DND-41 (cell line): ENCODE results near the gene S100A8.
"Not testable (repeated sequence)": the region's sequence is repeated elsewhere in the genome, so short reads cannot be mapped to it uniquely, and the experiment has no call there.

Source experiments
- EZH2 ChIP-seq: IDR thresholded peaks from 3 replicates; pipeline ENCODE4 v1.6.1; 2012; ENCODE audit warnings: borderline replicate concordance, low read depth, mild to moderate bottlenecking, moderate library complexity, low read length, inconsistent platforms; ENCODE audit not compliant: severe bottlenecking
- TF ChIP-seq, protein P1 (sequence below): IDR thresholded peaks from 2 replicates; pipeline ENCODE4 v1.5.1; 2012; ENCODE audit warnings: borderline replicate concordance, low read length, moderate library complexity, mild to moderate bottlenecking; ENCODE audit not compliant: poor library complexity, severe bottlenecking; ENCODE audit errors: extremely low read depth

DNA sequence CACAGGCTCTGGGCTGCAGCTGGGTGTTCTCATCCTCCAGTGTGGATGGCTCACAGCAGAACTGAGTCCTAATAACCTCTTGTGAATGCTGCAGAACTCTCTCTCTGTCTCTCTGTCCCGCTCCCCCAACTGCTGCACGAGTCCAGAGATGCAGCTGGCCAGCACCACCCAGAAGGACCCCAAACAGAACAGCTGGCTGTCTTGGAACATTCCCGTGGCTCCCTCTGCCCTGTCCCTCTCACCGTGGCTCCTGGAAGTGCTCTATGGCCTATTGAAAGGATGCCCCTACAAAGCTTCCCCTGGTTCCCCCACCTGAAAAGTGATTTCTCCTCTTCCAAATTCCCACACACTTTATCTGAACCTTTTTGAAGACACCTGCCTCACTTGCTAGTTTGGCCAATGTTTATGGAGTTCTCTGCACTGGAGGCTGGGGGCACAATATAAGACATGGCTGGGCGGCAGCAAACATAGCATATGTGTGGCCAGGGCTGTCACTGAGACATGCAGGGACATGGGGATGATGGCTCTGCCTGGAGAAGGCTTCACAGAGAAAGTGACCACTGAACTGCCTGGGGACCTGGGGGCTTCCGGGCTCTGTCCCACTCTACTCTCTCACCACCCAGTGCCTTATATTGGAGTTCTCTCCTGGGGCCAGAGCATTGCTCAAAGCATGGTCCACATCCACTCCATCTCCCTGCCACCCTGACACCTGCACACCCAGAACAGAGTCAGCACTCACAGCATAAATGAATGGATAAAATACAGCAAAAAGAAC, 15.1 kb upstream of the S100A8 start:
- TF ChIP-seq, protein P1, sequence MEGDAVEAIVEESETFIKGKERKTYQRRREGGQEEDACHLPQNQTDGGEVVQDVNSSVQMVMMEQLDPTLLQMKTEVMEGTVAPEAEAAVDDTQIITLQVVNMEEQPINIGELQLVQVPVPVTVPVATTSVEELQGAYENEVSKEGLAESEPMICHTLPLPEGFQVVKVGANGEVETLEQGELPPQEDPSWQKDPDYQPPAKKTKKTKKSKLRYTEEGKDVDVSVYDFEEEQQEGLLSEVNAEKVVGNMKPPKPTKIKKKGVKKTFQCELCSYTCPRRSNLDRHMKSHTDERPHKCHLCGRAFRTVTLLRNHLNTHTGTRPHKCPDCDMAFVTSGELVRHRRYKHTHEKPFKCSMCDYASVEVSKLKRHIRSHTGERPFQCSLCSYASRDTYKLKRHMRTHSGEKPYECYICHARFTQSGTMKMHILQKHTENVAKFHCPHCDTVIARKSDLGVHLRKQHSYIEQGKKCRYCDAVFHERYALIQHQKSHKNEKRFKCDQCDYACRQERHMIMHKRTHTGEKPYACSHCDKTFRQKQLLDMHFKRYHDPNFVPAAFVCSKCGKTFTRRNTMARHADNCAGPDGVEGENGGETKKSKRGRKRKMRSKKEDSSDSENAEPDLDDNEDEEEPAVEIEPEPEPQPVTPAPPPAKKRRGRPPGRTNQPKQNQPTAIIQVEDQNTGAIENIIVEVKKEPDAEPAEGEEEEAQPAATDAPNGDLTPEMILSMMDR: not testable (repeated sequence)
- TF ChIP-seq EZH2: not testable (repeated sequence)
